Gastrocnemius medialis (tissue), 4 donors: ENCODE data around the gene MSH3. TPM values are rescaled to one million over a fixed set of nuclear protein-coding genes. Genes with fewer than 3 reads are reported as not detected.

ENCODE experiments used
- ATAC-seq, 2 donors: fragments of 150-250 bp; one replicate each; pipeline ENCODE4 v1.9.1; 2016
- DNase-seq, 2 donors: peaks; one replicate each; pipeline ENCODE4 v3.0.0-alpha.2; 2019
- H3K27ac ChIP-seq, 4 donors: fragments of 200-600 bp; sonication (generic); 1 replicate in 1 of 4; 2 replicates in 3 of 4; pipeline ENCODE4 v1.5.1; 2016 to 2018; ENCODE audit warnings: mild to moderate bottlenecking in 2 of 4, moderate library complexity in 1 of 4
- H3K27me3 ChIP-seq, 3 donors: fragments of 200-600 bp; sonication (generic) in 2 of 3; 1 replicate in 1 of 3; 2 replicates in 2 of 3; pipeline versions ENCODE4 v1.5.1 to v1.6.0; 2016 to 2019; ENCODE audit warnings: mild to moderate bottlenecking in 1 of 3, moderate library complexity in 1 of 3
- H3K36me3 ChIP-seq, 2 donors: fragments of 200-600 bp; sonication (generic) in 1 of 2; one replicate each; pipeline ENCODE4 v1.5.1; 2017 to 2018
- H3K4me1 ChIP-seq, 2 donors: fragments of 200-600 bp; sonication (generic) in 1 of 2; one replicate each; pipeline ENCODE4 v1.5.1; 2016 to 2017; ENCODE audit warnings: mild to moderate bottlenecking in 2 of 2
- H3K4me3 ChIP-seq, 4 donors: fragments of 200-600 bp; sonication (generic) in 3 of 4; 1 replicate in 1 of 4; 2 replicates in 3 of 4; pipeline ENCODE4 v1.5.1; 2016 to 2019; ENCODE audit warnings: mild to moderate bottlenecking in 2 of 4
- H3K9me3 ChIP-seq, 3 donors: fragments of 200-600 bp; sonication (generic) in 2 of 3; 1 replicate in 1 of 3; 2 replicates in 2 of 3; pipeline ENCODE4 v1.5.1; 2016 to 2019
- CTCF ChIP-seq, 5 experiments: fragments of 450-650 bp in 3 of 5; fragments of 200-600 bp in 2 of 5; sonication (generic) in 2 of 5; IDR thresholded peaks in 4 of 5; conservative IDR thresholded peaks in 1 of 5; 1 replicate in 4 of 5; 2 replicates in 1 of 5; pipeline ENCODE4 v1.5.1; 2016 to 2019; ENCODE audit warnings: antibody characterized with exemption in 5 of 5, mild to moderate bottlenecking in 3 of 5, moderate library complexity in 3 of 5
- POLR2A ChIP-seq, 2 donors: fragments of 450-650 bp; IDR thresholded peaks; one replicate each; pipeline ENCODE4 v1.6.1; 2017; ENCODE audit warnings: antibody characterized with exemption in 2 of 2, mild to moderate bottlenecking in 2 of 2, moderate library complexity in 2 of 2
- in situ Hi-C, 4 donors: fragments of 200-750 bp; cut with MboI; loops; one replicate each; pipeline versions ENCODE4 v1.15.0 to v1.8.0; 2017; ENCODE audit warnings: low sequenced_read_pairs in 4 of 4
- intact Hi-C: fragments of 100-400 bp; cut with DNase I; formaldehyde crosslinking; loops from one replicate; pipeline ENCODE4 v1.15.1; 2023; ENCODE audit warnings: low total_unique reads
- total RNA-seq, 4 donors: library from RNA; depleted of rRNA; stranded (reverse); fragments of >200 nt; gene quantifications; one replicate each; pipeline versions ENCODE4 v1.1.0 to v1.2.3, GENCODE V29; 2016

The MSH3 gene
- total RNA-seq, 4 donors from 2014 or later = 5.8 to 10.4 (median 7.2) TPM

GRCh38 chr5:80609692-80610091 is 44.8 kb upstream of the MSH3 start:
- no peak for ATAC-seq
- in situ Hi-C loops = no loop called here
- Histone ChIP-seq H3K4me3 (no peak overlapping the region), H3K9me3 (peaks cover 0 to 3% (median 0%) of the 10 kb centered on the region in 3 donors), H3K27ac (no peak overlapping the region), H3K36me3 (no peaks in the 10 kb centered on the region), H3K4me1 (no peaks in the 10 kb centered on the region), H3K27me3 (no peaks in the 10 kb centered on the region)
- TF ChIP-seq POLR2A (IDR thresholded peaks at IDR 0.05) (no peak), CTCF (IDR thresholded peaks at IDR 0.05 in 4 of 5, conservative IDR thresholded peaks at IDR 0.05 in 1 of 5) (no peak)
- intact Hi-C loops = no loop called here
- DNase-seq = no peak

- Histone ChIP-seq H3K27me3 (no peaks in the 10 kb centered on the region), H3K9me3 (no peaks in the 10 kb centered on the region), H3K36me3 (no peaks in the 10 kb centered on the region), H3K4me1 (no peaks in the 10 kb centered on the region), H3K4me3 (no peak overlapping the region), H3K27ac (no peak overlapping the region)
- TF ChIP-seq POLR2A (IDR thresholded peaks at IDR 0.05) (no peak), CTCF (IDR thresholded peaks at IDR 0.05 in 4 of 5, conservative IDR thresholded peaks at IDR 0.05 in 1 of 5) (no peak)
- in situ Hi-C loops = no loop called here
- intact Hi-C loops = no loop called here
- DNase-seq (no peak), ATAC-seq (no peak)
Observed at GRCh38 chr5:80615266-80615914, 39.1 kb upstream of the MSH3 start.

GRCh38 chr5:80618438-80618837 is 36.0 kb upstream of the MSH3 start:
- Histone ChIP-seq H3K27me3 (no peaks in the 10 kb centered on the region), H3K27ac (no peak overlapping the region), H3K36me3 (no peaks in the 10 kb centered on the region), H3K4me3 (no peak overlapping the region), H3K9me3 (no peaks in the 10 kb centered on the region), H3K4me1 (no peaks in the 10 kb centered on the region)
- TF ChIP-seq CTCF (IDR thresholded peaks at IDR 0.05 in 4 of 5, conservative IDR thresholded peaks at IDR 0.05 in 1 of 5) = no peak
- TF ChIP-seq POLR2A (IDR thresholded peaks at IDR 0.05) = no peak
- DNase-seq (no peak), ATAC-seq (no peak)
- in situ Hi-C loops (no loop called here), intact Hi-C loops (no loop called here)

- TF ChIP-seq CTCF (IDR thresholded peaks at IDR 0.05 in 4 of 5, conservative IDR thresholded peaks at IDR 0.05 in 1 of 5) (no peak), POLR2A (IDR thresholded peaks at IDR 0.05) (no peak)
- no peak overlapping the region for H3K4me3 ChIP-seq
- H3K9me3 ChIP-seq = no peaks in the 10 kb centered on the region
- H3K27me3 ChIP-seq = no peaks in the 10 kb centered on the region
- in situ Hi-C loops (no loop called here), intact Hi-C loops (no loop called here)
- ATAC-seq = no peak
- no peaks in the 10 kb centered on the region for H3K4me1 ChIP-seq
- H3K36me3 ChIP-seq = no peaks in the 10 kb centered on the region
- DNase-seq = no peak
- H3K27ac ChIP-seq = no peak overlapping the region
Observed at GRCh38 chr5:80619086-80619485, 35.4 kb upstream of the MSH3 start.

- H3K27ac ChIP-seq = no peak overlapping the region
- no peak for TF ChIP-seq POLR2A (IDR thresholded peaks at IDR 0.05)
- TF ChIP-seq CTCF (IDR thresholded peaks at IDR 0.05 in 4 of 5, conservative IDR thresholded peaks at IDR 0.05 in 1 of 5) = no peak
- no peaks in the 10 kb centered on the region for H3K4me1 ChIP-seq
- ATAC-seq (no peak), DNase-seq (no peak)
- in situ Hi-C loops (no loop called here), intact Hi-C loops (no loop called here)
- no peaks in the 10 kb centered on the region for H3K27me3 ChIP-seq
- H3K9me3 ChIP-seq = no peaks in the 10 kb centered on the region
- H3K4me3 ChIP-seq = no peak overlapping the region
- no peaks in the 10 kb centered on the region for H3K36me3 ChIP-seq
Observed at GRCh38 chr5:80620211-80620610, 34.2 kb upstream of the MSH3 start.
